Germinal center (tissue), 1 donor: ENCODE measurements around the gene BMPER.

Source experiments
- DNase-seq: peaks from one replicate; pipeline ENCODE4 v3.0.0; 2012; ENCODE audit warnings: mixed read lengths, low spot score

BMPER gene

DNA sequence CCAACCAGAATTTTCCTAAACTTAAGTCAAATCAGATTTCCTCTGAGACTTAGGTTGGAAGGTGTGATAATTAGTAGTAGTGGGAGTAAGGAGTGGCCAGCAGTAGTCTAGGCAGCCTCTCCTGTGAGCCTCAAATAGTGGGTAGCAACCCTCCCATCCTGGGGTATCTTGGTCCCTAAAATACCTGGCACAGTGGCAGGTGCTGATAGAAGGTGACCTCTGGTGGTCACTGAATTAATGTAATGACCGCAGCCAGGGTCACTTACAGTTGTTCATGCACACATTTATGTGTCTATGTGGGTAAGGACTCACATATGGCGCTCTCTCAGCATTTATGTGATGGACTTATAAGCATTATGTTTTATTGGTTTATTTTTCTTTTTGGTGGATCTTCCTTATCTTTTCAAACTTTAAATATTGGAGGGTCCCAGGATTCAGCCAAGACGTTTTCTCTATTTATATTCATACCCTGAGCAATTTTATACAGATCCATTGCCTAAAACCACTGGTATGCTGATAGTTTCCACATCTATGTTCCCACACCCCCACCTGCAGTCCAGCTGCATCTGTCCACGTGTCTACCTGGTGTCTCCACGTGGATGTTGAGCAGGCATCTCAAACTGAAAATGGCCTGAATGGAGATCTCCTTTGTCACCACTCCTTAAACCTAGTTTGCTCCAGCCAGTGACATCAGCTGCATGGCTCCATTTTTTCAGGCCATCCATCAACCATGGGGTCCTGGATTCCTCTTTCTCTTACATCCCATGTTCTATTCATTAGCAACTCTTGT lies 18.3 kb downstream of the BMPER start:
- no peak for DNase-seq

DNA sequence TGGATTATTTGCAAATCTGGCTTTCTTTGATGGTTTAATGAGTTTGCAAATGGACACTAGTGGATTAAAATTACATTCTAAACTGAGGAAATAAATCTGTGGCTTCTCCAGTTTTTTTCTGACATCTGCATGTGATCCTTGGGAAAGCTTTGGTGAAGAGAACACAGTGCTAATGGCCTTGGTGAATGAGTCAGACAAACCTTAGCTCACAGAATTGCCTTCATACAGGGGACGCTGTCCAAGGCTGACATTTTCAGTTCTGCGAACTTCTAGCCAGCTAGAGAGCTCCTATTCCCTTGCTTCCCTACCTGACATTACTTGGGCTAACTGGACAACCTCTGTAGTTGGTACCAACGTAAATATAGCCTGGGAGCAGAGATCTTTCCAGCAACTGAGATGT lies 21.2 kb downstream of the BMPER start:
- DNase-seq = no peak

DNA sequence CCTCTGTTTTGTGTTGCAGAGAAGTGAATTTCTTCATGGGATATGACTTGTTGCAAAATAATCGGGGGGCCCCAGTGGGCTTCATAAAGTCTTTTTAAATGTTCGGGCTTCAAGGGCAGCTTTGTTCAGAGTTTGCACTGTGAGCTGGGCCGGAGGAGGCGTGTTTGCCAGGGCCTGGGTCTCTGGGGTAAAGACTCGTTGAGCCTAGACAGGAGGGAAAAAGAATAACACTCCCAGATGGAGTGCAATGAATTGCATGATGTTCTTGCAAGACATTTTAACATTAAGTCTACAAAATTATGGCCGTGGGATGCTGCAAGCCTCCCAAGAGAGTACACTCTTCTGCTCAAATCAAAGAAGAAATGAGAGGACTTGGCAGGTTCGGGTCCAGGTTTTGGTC lies 23.6 kb downstream of the BMPER start:
- no peak for DNase-seq

DNA sequence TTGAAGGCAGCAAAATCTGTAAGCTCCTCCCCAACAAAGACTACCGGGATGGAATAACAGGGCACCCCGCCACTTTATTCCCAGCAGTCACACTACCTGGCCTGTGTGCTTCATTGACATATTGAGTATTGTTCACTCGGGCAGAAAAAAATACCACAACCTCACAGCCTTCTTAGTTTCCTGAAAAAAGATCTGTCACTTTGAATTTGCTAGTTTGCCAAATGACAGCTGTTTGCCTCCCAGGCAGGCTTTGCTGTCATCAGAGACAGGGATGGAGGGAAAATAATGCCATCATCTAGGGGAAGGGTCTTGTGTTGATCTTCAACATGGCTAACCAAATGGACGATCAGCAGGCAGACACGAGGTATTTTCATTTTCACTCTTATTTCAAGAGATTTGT lies 26.9 kb downstream of the BMPER start:
- no peak for DNase-seq

DNA sequence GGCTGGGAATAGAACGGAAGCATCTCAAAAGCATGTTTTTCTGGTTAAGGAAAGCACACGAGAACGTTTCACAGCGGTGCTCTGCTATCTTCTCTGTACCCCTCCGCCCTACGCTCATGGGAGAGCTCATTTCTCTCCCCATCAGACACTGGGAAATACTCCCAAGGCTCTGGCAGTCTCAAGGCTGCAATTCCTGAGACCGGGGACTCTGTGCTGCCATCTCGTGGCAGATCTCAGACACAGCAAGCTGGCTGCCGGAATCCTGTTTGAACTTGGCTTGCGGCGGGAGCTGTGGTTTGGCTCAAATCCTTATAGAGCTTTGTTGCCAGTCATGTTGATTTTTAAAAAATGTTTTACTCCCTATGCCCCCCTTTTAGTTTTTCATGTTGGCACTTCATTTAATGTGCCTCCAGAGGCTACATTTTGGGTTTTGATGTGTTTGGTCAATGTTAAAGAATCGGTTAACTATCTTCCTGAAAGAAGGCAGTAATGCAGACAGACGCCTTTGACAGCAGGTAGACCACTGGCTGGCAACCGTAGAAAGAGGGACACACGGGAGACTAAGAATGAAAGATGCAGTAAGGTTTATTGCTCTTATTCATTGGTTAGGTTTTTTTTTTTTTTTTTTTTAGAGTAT lies 27.6 kb downstream of the BMPER start:
- peak; percentile 53 for DNase-seq

DNA sequence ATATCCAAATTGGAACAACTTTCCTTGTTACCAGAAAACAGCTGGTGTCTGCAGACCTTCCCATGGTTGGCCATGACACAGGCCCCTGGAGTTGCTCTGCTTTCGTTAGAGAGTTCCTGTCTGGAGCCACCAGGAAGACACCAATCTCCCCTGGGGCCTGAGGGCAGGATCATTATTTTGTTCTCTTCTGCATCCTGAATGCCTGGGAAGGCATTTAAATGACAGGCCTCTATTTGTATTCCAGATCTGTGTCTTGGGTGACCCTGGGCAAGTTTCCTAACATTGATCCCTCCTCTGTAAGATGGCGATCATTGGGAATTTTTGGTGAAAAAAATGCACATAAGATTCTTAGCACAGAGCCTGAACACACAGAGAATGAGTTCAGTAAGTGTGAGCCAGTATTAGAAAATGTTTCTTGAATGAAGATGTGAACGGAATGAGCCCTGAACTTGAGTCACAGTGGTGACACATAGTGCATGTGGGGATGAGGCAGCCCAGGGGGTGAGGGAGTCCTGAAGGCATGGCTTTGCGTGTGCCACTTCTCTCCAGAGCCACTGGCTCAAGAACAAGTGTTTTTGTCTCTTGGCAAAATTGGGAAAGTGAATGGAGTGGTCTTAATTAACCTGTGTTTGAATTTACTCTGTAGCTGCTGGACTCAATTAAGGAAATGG lies 28.4 kb downstream of the BMPER start:
- no peak for DNase-seq

DNA sequence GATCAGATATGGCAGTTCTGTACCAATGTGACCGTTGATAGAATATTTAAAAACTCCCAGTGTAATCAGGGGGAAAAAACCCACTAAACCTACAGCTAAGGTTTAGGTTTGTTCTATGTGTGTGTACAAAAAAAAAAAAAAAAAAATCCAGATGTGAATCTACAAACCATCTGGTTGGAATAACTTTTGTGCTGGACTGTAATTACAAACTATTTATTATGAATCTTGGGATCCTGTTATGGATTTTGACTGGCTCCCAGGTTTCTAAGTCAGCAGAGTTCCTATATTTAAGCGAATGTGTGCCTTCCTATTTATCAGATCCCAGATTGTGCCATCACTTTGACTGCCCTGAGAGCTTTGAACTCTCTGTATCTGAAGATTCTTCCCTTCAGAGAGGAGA lies 29.1 kb downstream of the BMPER start:
- DNase-seq = no peak

DNA sequence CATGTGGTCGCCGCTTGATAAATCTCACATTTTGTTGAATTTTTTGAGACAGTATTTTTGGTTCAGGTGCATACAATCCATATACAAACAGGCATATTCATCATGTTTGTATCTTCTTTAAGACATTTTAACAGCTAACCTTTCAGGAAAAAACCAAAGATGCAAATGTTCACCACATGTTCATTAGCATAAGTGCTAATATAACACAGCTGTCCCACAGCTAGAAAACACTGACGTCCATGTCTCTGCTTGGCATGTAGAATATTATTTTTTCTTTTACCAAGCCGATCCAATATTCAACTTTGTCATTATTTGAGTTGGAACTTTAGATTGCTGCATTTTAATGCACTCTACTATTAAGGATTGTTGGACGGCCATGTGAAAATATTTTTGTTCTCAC lies 31.2 kb downstream of the BMPER start:
- DNase-seq = no peak

DNA sequence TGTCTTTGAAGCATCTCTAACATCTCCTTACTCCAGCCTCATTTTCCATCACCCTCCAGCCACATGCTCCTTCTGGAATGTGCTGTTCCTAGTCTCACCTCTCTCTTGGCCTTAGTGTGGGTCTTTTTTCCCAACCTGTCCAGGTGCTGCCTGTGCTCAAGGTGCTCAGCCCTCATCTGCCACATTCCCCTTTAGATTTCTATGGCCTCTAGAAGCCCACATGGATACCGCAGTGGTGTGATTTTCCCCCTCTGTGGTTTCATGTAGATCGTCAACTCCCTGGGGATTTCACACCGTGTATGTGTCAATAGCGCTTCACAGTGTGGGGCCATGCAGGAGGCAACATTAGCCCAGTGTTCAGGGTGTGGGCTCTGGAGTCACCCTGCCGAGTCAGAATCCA lies 32.5 kb downstream of the BMPER start:
- DNase-seq = no peak

DNA sequence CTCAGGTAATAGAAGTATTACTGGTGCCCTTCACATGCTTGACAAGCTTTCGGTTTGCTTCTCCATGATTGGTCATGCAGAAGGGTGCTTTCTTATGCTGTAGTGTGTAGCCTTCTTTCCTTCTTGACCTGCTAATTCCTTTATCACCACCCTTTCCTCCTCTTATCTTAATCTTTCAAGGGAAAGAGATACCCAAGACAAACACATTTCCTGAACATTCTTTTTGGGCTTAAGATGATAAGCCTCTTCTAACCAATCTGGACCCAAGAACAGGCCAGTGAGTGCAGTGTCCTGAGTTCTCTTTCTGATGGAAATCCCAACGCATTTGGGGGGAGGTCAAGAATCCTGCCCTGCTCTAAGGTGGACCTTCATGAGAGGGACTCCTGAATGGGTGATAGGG lies 33.8 kb downstream of the BMPER start:
- DNase-seq = no peak

DNA sequence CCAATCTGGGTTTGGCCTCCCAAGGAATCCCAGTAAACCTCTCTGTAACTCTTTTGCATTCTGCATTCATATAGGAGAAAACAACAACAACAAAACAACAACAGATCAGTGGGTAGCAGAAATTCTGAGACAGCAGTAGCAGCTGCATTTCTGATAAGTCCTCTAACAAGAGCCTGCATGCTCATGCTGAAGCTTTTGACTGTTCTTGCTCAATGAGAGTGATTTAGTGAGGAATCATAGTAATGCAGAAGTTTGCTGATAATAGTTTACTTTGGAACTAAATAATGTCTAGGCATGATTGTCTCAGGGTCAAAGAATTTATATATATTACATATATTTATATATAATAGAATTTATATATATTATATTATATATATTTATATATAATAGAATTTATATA lies 35.2 kb downstream of the BMPER start:
- no peak for DNase-seq

DNA sequence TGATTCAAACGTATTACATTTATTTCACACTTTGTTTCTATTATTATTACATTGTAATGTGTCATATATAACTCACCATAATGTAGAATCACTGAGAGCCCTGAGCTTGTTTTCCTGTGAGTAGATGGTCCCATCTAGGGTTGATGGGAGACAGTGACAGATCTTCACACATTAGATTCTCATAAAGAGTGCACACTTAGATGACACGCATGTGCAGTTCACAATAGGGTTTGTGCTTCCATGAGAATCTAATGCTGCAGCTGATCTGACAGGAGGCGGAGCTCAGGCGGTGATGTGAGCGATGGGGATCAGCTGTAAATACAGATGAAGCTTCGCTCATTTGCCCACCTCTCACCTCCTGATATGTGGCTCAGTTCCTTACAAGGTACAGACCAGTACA lies 36.1 kb downstream of the BMPER start:
- DNase-seq = no peak

DNA sequence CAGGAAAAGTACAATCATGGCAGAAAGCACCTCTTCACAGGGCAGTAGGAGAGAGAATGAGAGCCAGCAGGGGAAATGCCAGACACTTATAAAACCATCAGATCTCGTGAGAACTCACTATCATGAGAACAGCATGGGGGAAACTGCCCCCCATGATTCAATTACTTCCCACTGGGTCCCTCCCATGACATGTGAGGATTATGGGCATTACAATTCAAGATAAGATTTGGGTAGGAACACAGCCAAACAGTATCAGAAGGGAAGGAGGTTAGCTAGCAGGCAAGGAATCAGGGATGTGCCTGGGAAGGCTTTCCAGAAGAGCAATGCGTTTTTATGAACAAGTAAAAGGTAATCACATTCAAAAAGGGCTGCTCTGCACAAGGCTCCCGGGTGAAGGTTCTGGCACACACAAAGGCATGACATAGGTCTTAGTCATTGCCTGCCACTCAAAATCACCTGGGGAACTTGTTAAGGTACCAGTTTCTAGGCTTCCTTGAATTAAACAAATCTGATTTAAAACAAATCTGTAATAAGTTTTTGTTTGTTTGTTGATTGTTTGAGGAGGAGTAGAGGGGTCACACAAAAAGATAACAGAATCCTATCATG lies 40.9 kb downstream of the BMPER start:
- no peak for DNase-seq

DNA sequence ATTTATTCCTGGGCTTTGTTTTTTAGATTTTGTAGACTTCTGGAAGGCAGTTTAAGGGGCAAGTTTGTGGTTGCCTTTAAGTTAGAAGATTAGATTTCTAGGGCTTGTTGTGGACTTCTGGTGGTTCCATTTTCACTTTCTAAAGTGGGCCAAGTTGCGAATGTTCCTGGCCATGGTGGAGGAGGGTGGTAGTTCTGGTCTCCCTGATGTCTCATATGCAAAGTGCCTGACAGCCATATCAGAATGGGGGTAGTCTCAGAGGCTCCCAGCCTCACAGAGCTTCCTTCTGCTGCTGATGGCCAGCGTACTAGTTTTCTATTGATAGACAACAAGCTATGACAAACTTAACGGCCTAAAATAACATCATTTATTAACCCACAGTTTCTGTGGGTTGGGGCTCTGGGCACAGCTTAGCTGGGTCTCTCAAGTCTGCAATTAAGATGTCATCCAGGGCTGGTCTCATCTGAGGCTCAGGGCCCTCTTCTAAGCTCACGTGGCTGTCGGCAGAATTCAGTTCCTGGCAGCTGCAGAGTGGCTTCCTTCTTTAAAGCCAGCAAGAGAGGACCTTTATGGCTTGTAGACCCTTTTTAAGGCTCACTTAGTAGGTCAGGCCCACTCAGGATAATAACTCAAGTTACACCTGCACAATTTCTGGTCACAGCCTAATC lies 44.8 kb downstream of the BMPER start:
- no peak for DNase-seq

DNA sequence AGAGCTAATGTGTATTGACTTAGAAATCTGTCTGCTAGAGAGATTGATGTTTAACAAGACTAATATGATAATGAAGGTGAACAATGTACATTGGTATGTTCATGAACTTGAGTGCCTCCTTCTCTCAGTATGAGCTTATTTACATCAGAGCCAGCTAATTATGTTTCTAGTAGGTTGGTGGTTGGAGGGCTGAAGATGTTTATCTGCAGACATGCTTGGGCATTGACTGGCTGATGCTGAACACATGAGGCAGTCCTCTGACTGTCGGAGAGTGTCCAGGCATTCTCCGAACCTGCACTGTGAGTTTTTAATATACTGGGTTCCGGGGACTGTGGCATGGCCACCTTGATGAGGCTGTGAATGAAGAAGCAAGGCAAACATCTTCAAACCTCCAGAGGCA lies 47.5 kb downstream of the BMPER start:
- DNase-seq = no peak

DNA sequence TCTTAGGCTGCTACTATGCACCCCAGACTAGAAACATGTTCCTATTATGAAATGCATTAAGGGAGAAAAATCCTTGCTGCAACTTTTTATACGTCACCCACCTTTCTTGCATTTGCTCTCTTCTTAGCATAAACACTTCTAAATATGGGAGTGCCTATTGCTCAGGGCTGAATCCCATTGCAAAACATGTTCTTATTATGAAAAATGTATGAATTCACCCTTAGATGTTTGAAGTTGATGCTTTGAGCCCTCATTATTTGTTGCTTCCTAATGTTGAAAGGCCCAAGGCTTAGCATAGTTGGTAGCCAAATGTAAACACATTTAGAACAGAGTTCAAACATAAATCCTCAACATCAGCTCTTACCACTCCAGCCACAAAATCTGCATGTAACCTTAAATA lies 52.8 kb downstream of the BMPER start:
- DNase-seq = no peak

DNA sequence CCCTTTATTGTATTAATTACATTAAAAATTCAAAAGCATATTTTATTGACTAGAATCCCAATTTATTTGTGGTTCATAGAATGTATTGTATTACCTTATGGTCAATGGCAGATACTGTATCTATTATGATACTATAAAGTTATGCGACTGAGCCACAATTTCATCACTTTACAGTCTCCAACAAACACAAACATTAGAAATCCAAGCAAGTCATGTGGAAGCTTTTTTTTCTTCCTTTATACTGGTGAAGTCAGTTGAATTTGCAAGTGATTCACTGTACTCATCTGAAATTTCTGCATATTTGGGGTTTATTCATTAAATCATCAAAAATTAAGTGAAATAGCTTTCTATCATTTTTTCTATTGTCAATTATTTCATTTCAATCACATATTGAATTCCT lies 54.3 kb downstream of the BMPER start:
- DNase-seq = no peak

DNA sequence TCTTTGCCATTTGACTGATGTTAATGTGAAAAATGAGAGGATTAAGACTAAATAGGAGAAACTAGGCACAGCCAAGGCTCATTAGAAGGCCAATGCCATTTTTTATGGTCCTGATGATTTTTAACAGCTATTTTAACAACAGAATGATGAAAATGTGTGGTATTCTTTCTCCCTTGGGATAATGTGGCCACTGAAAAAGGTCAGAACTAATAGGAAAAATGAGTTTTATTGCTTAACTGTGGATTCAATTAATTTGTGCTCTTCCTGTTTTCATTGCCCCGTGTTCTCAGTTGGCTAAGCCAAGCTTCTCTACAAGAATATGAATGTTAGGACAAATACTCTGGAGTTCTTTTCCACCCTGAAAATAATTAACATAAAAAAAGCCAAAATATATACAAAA lies 56.6 kb downstream of the BMPER start:
- no peak for DNase-seq

DNA sequence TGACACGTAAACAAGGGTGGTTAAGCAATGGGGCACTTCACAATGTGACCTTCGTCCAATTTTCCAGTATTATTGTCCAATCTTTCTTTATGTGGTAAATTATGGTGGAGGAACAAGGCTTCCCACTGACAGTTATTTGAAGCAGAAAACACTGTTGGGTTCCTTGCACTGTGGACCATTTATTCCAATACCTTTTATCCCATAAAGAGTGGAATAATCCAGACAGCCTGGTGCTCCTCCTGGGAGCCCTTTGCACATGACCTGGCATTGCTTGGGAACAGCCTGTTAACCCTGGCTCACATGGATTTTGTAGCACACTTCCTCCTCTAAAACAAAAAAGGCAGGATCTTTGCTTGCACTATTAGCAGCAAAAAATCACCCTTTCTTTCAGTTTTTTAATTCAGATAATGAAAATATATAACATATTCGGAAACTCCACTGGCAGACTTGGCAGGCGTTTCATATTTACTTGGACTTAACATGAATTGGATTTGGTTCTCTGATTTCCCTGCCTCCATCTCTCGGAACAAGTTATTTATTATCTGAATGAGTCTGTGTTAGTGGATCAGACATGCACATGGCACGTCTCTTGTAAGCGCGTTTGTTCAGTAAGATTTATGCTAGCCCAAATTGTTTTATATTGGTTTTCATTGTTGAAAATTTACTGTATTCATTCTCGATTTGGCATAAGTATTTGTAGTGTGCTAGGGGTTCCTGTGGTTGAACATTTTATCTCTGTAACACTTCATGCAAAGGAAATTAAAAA lies 59.3 kb downstream of the BMPER start:
- no peak for DNase-seq

DNA sequence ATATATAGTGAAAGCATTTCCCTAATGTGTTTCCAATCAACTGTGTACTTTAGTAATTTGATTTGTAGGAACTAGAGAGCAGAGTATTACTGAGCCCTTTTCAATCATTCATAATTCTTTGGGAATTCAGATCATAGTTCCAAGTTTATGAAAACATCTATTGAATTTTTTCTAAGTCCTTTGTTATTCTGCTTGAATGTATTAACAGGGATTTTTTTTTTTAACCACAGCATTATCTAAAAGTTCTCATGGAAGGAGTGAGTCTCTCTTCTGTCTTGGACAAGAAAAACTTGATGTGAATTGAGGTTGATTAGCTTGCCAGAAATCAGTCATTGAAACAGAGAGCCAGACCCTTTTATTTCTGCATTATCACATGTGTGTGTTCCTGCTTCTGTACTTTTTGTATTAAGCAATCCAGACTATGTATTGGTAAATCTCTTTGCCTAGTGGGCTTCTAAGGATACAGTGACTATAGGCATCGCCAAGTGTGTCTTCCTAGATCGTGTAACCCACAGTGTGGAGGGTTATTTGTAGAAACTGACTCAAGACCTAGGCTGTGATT lies 59.9 kb downstream of the BMPER start:
- DNase-seq = no peak

DNA sequence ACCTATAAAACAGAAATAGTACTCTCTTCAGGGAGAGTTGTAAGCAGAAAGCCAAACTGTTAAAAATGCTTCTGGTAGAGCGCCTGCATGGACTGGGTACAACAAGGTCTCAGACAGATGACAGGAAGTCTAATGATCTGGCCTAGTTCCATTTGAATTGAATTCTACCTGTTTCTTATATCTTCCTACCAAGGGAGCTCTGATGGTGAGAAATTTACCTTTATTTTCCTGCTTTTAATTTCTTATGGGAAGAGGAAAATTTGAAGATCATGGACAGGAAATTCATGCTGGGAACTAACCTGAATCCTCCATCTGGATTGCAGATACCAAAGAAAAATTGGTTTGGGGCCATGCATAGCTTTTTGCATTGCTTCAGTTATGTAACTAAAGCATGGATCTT lies 63.3 kb downstream of the BMPER start:
- no peak for DNase-seq
